ENCODE results near the gene MYH16. TPM values are rescaled to one million over a fixed set of nuclear protein-coding genes. Genes with fewer than 3 reads are reported as not detected.
"Not testable (repeated sequence)": the region's sequence is repeated elsewhere in the genome, so short reads cannot be mapped to it uniquely, and the experiment has no call there.

Gene MYH16
- polyA plus RNA-seq, 1 donor (not counting 4 experiments of a cell fraction or from before 2014, with no cell fraction given): 0.69 TPM

GRCh38 chr7:99232082-99232770 is 40.4 kb upstream of the MYH16 start:
- no peaks in the 10 kb centered on the region for H3K9me3 ChIP-seq (ENCODE audit: control insufficient read depth, low read depth, low read length)
- FAIRE-seq: no peak
- no peak overlapping the region for H3K27ac ChIP-seq (ENCODE audit: control insufficient read depth, insufficient read depth, low read length)
- H3K27me3 ChIP-seq (ENCODE audit: control insufficient read depth, extremely low read depth, insufficient read depth, low read length): no peaks in the 10 kb centered on the region
- DNase-seq (ENCODE audit: low read depth, low spot score): no peak
- no peaks in the 10 kb centered on the region for H3K36me3 ChIP-seq (ENCODE audit: control insufficient read depth in 2 of 2, extremely low read depth in 1 of 2, insufficient read depth in 2 of 2, low read length in 2 of 2)
- H3K4me1 ChIP-seq (ENCODE audit: control insufficient read depth, extremely low read depth, insufficient read depth, low read length): peaks cover 9% of the 10 kb centered on the region
- no peak overlapping the region for H2AFZ ChIP-seq (ENCODE audit: control insufficient read depth, low read length)
- H3K4me3 ChIP-seq (ENCODE audit: control insufficient read depth in 2 of 3, extremely low read depth in 1 of 3, insufficient read depth in 2 of 3, low read depth in 1 of 3, low read length in 3 of 3): no peak overlapping the region
- H3K79me2 ChIP-seq (ENCODE audit: control insufficient read depth, insufficient read depth, low read length): no peaks in the 10 kb centered on the region
- no peaks in the 10 kb centered on the region for H4K20me1 ChIP-seq (ENCODE audit: control insufficient read depth, extremely low read depth, insufficient read depth, low read length)
- TF ChIP-seq EZH2 (IDR thresholded peaks at IDR 0.05; ENCODE audit: low read length) (no peak), CTCF (optimal IDR thresholded peaks at IDR 0.05 in 1 of 3, IDR thresholded peaks at IDR 0.05 in 1 of 3, conservative IDR thresholded peaks at IDR 0.05 in 1 of 3; ENCODE audit: extremely low read depth in 1 of 3, insufficient read depth in 2 of 3, low read length in 3 of 3) (no peak)
- no peak overlapping the region for H3K9ac ChIP-seq (ENCODE audit: control insufficient read depth, extremely low read depth, insufficient read depth, low read length)
- H3K9me1 ChIP-seq (ENCODE audit: control insufficient read depth, extremely low read depth, insufficient read depth, low read length): no peaks in the 10 kb centered on the region
- dilution Hi-C loops (cut with MboI; ENCODE audit: extremely low pct_ligation_motif_present, low sequenced_read_pairs): no loop called here
- no peak overlapping the region for H3K4me2 ChIP-seq (ENCODE audit: control insufficient read depth, extremely low read depth, insufficient read depth, low read depth, low read length)

DNA sequence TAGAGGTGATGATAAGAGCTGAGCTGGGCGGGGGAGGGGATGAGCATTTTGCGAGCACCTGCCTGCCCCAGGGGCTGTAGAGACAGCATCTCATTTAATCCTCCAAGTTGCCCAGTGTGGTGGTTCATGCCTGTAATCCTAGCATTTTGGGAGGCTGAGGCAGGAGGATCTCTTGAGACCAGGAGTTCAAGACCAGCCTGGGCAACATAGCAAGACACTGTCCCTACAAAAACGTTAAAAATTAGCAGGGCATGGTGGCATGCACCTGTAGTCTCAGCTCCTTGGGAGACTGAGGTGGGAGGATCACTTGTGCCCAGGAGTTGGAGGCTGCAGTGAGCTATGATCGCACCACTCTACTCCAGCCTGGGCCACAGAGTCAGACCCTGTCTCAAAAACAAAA is 39.7 kb upstream of the MYH16 start:
- FAIRE-seq; H3K36me3 ChIP-seq (ENCODE audit: control insufficient read depth in 2 of 2, extremely low read depth in 1 of 2, insufficient read depth in 2 of 2, low read length in 2 of 2): not testable (repeated sequence)

GRCh38 chr7:99234185-99234584 is 38.5 kb upstream of the MYH16 start:
- no peaks in the 10 kb centered on the region for H3K36me3 ChIP-seq (ENCODE audit: control insufficient read depth in 2 of 2, extremely low read depth in 1 of 2, insufficient read depth in 2 of 2, low read length in 2 of 2)
- FAIRE-seq (no peak), DNase-seq (ENCODE audit: low read depth, low spot score) (no peak)
- H3K4me2 ChIP-seq (ENCODE audit: control insufficient read depth, extremely low read depth, insufficient read depth, low read depth, low read length): no peak overlapping the region
- no peak overlapping the region for H3K27ac ChIP-seq (ENCODE audit: control insufficient read depth, insufficient read depth, low read length)
- H3K9me1 ChIP-seq (ENCODE audit: control insufficient read depth, extremely low read depth, insufficient read depth, low read length): no peaks in the 10 kb centered on the region
- dilution Hi-C loops (cut with MboI; ENCODE audit: extremely low pct_ligation_motif_present, low sequenced_read_pairs): no loop called here
- peaks cover 4% of the 10 kb centered on the region for H3K4me1 ChIP-seq (ENCODE audit: control insufficient read depth, extremely low read depth, insufficient read depth, low read length)
- H3K9me3 ChIP-seq (ENCODE audit: control insufficient read depth, low read depth, low read length): no peaks in the 10 kb centered on the region
- H4K20me1 ChIP-seq (ENCODE audit: control insufficient read depth, extremely low read depth, insufficient read depth, low read length): no peaks in the 10 kb centered on the region
- no peak for TF ChIP-seq CTCF (optimal IDR thresholded peaks at IDR 0.05 in 1 of 3, IDR thresholded peaks at IDR 0.05 in 1 of 3, conservative IDR thresholded peaks at IDR 0.05 in 1 of 3; ENCODE audit: extremely low read depth in 1 of 3, insufficient read depth in 2 of 3, low read length in 3 of 3)
- TF ChIP-seq EZH2 (IDR thresholded peaks at IDR 0.05; ENCODE audit: low read length): no peak
- H3K4me3 ChIP-seq (ENCODE audit: control insufficient read depth in 2 of 3, extremely low read depth in 1 of 3, insufficient read depth in 2 of 3, low read depth in 1 of 3, low read length in 3 of 3): no peak overlapping the region
- no peaks in the 10 kb centered on the region for H3K27me3 ChIP-seq (ENCODE audit: control insufficient read depth, extremely low read depth, insufficient read depth, low read length)
- no peaks in the 10 kb centered on the region for H3K79me2 ChIP-seq (ENCODE audit: control insufficient read depth, insufficient read depth, low read length)
- H3K9ac ChIP-seq (ENCODE audit: control insufficient read depth, extremely low read depth, insufficient read depth, low read length): no peak overlapping the region
- no peak overlapping the region for H2AFZ ChIP-seq (ENCODE audit: control insufficient read depth, low read length)

More for the DNA sequence above, 39.7 kb upstream of the MYH16 start:
- H4K20me1 ChIP-seq (ENCODE audit: control insufficient read depth, extremely low read depth, insufficient read depth, low read length); H3K4me2 ChIP-seq (ENCODE audit: control insufficient read depth, extremely low read depth, insufficient read depth, low read depth, low read length); H3K4me1 ChIP-seq (ENCODE audit: control insufficient read depth, extremely low read depth, insufficient read depth, low read length); H3K9me1 ChIP-seq (ENCODE audit: control insufficient read depth, extremely low read depth, insufficient read depth, low read length); H3K9me3 ChIP-seq (ENCODE audit: control insufficient read depth, low read depth, low read length); dilution Hi-C loops (cut with MboI; ENCODE audit: extremely low pct_ligation_motif_present, low sequenced_read_pairs); DNase-seq (ENCODE audit: low read depth, low spot score); H3K79me2 ChIP-seq (ENCODE audit: control insufficient read depth, insufficient read depth, low read length); H3K9ac ChIP-seq (ENCODE audit: control insufficient read depth, extremely low read depth, insufficient read depth, low read length); H2AFZ ChIP-seq (ENCODE audit: control insufficient read depth, low read length); H3K27ac ChIP-seq (ENCODE audit: control insufficient read depth, insufficient read depth, low read length); H3K4me3 ChIP-seq (ENCODE audit: control insufficient read depth in 2 of 3, extremely low read depth in 1 of 3, insufficient read depth in 2 of 3, low read depth in 1 of 3, low read length in 3 of 3); H3K27me3 ChIP-seq (ENCODE audit: control insufficient read depth, extremely low read depth, insufficient read depth, low read length): not testable (repeated sequence)
